H7 (cell line): ENCODE data around the gene C2orf92. TPM values are rescaled to one million over a fixed set of nuclear protein-coding genes. Genes with fewer than 3 reads are reported as not detected.

Experiments used
- DNase-seq: peaks from one replicate; pipeline ENCODE4 v3.0.0; 2012
- H3K27me3 ChIP-seq: 2 replicates; pipeline ENCODE4 v1.6.0; 2011; ENCODE audit warnings: mild to moderate bottlenecking, low read length; ENCODE audit not compliant: control insufficient read depth, insufficient read depth
- H3K36me3 ChIP-seq: replicated peaks from 2 replicates; pipeline ENCODE4 v1.5.1; 2011; ENCODE audit warnings: low read length; ENCODE audit not compliant: control insufficient read depth, insufficient read depth
- H3K4me3 ChIP-seq: 2 replicates; pipeline ENCODE4 v1.5.1; 2011; ENCODE audit warnings: low read depth, mild to moderate bottlenecking, control low read depth, low read length, moderate library complexity; ENCODE audit not compliant: insufficient read depth
- total RNA-seq: library from RNA; depleted of rRNA; stranded (reverse); fragments of >200 nt; shearing (Covaris generic); gene quantifications from 2 replicates; pipeline ENCODE4 v1.2.3, GENCODE V29; 2014

C2orf92 gene
- total RNA-seq, 1 experiment from 2014 or later: 2.5 TPM

DNA sequence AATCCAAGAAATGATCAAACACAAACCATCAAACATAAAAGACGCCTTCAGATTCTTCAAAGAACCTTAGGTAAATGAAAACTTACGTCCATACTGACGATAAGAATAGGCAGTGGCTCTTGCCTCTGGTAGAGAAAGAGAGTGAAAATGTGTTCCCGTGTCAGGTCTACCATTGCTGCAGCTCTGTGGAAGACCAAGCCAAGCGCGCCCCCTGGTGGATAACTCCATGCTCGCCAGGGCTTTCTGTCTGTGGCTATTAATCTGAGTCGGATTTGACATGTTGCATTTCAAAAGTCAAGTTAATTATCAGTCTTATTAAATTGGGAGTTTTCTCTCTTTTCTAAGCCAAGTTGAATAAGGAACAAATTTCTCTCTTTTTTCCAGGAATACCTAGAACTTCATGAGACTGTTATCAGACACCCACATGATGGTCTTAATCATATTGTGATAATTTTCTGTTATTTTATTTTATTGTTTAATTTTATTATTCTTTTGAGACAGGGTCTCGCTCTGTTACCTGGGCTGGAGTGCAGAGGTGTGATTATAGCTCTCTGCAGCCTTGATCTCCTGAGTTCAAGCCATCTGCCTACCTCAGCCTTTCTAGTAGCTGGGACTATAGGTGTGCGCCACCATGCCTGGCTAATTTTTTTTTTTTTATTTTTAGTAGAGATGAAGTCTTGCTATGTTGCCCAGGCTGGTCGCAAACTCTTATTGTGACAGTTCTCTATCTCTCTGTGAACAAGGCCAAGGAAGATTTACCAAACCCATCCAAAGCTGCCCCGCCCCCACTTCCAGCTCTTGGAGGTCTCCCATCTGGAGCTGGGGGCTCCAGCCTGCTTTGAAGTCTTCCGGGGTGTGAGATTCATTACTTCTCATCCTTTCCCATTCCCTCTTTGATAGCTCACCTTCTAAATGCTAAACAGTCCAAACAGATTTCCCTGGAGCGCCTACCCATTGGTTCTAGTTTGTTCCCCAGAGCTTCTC, 28.0 kb downstream of the C2orf92 start:
- Histone ChIP-seq H3K4me3 (no peak overlapping the region), H3K27me3 (no peaks in the 10 kb centered on the region), H3K36me3 (no peaks in the 10 kb centered on the region)
- DNase-seq: peak; percentile 80

DNA sequence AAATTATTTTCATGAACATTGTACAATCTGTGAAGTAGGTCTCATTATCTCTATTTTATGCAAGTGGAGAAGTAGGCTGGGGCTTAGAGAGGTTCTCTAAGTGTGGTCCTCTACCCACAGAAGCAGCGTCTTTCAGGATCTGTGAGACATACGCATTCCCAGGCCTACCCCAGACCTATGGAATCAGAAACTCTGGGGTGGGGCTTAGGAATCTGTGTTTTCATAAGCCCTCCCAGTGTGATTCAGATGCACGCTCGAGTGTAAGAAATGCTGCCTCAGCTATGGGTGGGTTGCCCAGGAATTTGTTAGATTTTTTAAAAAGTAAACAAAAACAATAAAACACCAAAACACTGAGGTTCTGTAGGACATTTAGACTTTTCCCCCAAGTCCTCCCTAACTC, 29.0 kb downstream of the C2orf92 start:
- H3K27me3 ChIP-seq: no peaks in the 10 kb centered on the region
- DNase-seq: no peak
- no peak overlapping the region for H3K4me3 ChIP-seq
- no peaks in the 10 kb centered on the region for H3K36me3 ChIP-seq

- Histone ChIP-seq H3K27me3 (no peaks in the 10 kb centered on the region), H3K36me3 (no peaks in the 10 kb centered on the region), H3K4me3 (no peak overlapping the region)
- DNase-seq: peak; percentile 75
Measured at GRCh38 chr2:97699765-97700444, 30.4 kb downstream of the C2orf92 start.

GRCh38 chr2:97701186-97701585, 31.7 kb downstream of the C2orf92 start:
- Histone ChIP-seq H3K27me3 (no peaks in the 10 kb centered on the region), H3K4me3 (no peak overlapping the region), H3K36me3 (no peaks in the 10 kb centered on the region)
- no peak for DNase-seq

DNA sequence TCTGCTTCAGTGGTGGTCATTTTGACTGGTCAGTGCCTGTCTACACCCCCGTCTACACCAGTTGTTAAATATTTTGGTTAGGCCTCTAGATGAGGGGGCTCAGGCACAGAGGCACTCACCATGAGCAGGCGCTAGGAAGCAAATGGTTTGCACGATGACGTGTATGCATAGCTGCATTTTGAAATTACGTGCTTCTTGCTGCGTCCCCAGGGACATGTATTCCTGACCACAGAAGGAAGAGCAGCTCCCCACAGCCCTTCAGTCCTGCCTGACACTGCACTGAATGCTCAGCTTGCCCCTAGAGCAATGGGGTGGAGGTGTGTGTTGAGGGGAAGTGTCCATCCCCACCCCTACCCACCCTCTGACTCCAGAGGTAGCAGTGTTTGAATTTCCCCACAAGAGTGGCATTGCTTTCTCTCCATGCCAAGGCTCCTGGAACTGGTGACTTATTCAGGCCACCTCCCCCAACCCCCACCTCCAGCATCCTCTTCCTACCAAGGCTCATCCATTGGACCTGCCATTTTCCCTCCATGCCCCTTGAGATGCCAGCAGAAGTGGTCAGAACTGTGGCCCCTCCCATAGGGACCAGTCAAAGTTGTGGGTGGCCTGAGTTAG, 32.4 kb downstream of the C2orf92 start:
- peak; percentile 2 for DNase-seq
- Histone ChIP-seq H3K36me3 (no peaks in the 10 kb centered on the region), H3K27me3 (no peaks in the 10 kb centered on the region), H3K4me3 (no peak overlapping the region)

DNA sequence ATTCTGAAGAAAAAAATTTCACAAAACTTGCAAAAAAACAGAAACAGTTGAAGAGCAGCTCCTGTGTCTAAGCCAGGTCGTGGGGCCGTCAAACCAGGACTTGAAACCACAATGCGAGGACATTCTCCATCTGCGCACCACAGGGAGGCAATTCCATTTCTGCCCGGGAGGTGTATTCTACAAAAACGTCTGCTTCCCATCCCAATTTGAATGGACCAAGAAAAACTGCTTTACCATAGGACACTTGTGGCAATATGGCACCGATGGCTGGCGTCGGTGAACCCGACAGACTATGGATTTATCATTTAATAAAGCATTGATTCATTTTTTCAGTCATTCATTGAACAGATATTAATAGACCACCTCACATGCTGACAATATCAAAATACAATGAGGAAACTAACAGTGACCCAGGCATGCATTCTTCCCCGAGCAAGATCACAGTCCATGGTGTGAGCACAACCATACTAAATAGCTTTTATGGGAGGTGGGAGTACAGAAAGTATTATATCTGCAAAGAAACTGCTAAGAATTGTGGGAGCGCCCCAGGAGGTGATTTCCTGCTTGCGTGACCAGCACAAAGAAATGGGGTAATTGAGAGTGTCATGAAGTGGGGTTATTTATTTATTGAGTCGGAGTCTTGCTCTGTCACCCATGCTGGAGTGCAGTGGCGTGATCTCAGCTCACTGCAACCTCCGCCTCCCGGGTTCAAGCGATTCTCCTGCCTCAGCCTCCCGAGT, 33.4 kb downstream of the C2orf92 start:
- Histone ChIP-seq H3K27me3 (no peaks in the 10 kb centered on the region), H3K36me3 (no peaks in the 10 kb centered on the region), H3K4me3 (no peak overlapping the region)
- DNase-seq: no peak

- DNase-seq: no peak
- no peak overlapping the region for H3K4me3 ChIP-seq
- H3K27me3 ChIP-seq: no peaks in the 10 kb centered on the region
- H3K36me3 ChIP-seq: no peaks in the 10 kb centered on the region
Measured at GRCh38 chr2:97703741-97704140, 34.2 kb downstream of the C2orf92 start.

- no peak for DNase-seq
- no peaks in the 10 kb centered on the region for H3K36me3 ChIP-seq
- no peak overlapping the region for H3K4me3 ChIP-seq
- H3K27me3 ChIP-seq: no peaks in the 10 kb centered on the region
Measured at GRCh38 chr2:97704989-97705388, 35.5 kb downstream of the C2orf92 start.

DNA sequence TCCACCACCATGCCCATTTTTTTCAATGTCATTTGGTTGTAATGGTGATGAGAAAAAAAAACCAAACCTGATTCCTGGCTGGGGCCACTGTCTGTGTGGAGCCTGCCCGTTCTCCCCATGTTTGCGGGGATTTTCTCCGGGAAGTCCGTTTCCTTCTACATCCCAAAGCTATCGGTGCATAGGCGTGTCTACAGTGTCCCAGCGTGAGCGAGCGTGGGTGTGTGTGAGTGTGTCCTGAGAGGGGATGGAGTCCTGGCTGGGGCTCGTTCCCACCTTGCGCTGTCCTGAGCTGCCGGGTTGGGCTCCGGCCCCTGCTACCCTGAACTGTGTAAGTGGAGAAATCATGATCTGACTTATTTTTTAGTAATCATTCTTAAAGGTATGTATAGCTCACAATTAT, 36.6 kb downstream of the C2orf92 start:
- no peak for DNase-seq
- H3K27me3 ChIP-seq: no peaks in the 10 kb centered on the region

DNA sequence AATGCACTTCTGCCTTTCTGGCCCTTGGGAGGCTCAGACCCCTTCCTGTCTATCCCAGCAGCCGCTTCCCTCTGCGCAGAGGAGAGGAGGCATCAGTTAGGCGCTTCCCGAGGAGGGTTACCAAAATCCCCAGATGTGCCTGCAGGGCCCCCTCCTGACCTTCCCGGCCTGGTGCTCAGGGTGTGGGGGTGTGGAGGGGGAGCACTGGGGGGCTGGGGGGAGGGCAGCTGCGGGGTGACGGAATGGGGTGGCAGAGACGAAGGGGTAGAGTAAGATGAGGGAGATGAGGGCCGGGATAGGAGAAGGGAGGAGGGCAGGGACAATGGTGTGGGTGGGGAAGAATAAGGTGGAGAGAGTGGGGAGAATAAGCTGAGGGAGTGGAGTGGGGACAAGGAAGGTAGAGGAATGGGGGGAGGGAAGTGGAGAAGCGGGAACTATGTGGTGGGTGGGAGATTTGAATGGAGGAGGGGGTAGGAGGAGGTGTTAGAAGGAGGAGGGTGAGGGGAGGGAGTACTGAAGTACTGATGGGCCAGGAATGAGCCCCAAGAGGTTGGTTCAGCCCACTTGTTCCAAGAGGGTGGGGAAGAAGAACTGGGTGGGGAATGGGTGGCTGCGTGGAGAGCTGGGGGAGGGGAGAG, 37.3 kb downstream of the C2orf92 start:
- no peak overlapping the region for H3K4me3 ChIP-seq
- no peaks in the 10 kb centered on the region for H3K27me3 ChIP-seq
- H3K36me3 ChIP-seq: no peaks in the 10 kb centered on the region
- DNase-seq: peak; percentile 35

More for the DNA sequence above, 36.6 kb downstream of the C2orf92 start:
- no peaks in the 10 kb centered on the region for H3K36me3 ChIP-seq
- no peak overlapping the region for H3K4me3 ChIP-seq

DNA sequence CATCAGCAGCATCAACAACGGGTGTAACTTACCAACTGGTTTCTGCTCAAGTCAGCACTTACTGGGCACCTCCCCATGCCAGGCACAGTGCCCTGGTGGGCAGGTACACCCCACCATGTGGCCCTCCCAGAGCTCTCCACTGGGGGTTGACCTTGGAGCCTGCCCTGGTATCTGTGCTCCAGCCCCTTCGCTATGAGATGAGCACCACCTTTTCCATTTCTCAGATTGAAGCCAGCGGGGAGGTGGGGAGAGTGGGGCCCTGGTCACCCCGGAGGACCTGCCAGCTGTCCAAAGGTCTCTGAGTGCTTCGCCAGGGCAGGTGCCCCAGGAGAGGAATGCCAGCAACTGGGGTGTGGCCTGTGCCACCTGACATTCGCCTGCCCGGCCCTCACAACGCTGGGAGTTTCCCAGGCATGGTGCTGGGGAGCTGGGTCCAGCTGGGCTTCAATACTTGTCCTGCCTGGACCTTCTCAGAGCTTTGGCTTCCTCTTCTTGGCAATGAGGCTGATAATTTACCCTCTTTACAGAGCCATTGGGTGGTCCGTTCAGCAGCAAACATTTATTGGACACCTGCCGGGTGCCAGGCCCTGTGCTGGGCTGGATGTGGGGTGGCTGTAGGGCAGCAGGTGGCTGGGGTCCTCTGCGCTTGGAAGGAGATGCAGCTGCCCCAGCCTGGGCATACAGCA, 38.0 kb downstream of the C2orf92 start:
- peak; percentile 16 for DNase-seq
- H3K27me3 ChIP-seq: no peaks in the 10 kb centered on the region
- no peak overlapping the region for H3K4me3 ChIP-seq
- no peaks in the 10 kb centered on the region for H3K36me3 ChIP-seq

DNA sequence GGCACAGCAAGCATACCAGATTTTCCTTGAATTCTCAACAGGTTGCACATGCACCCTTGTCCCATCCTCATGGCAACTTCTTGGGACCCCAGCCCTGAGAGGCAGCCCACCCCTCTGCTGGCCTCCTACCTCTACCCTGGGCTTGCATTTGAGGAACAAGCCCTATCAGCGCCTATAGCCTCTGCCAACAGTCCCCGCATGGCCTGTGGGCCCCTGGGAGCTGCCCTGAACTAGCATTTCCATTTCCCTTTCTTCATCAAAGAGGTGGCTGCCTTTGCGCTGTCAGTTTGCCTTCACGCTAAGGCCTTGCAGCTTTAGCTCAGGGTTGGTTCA, 38.5 kb downstream of the C2orf92 start:
- Histone ChIP-seq H3K36me3 (no peaks in the 10 kb centered on the region), H3K27me3 (no peaks in the 10 kb centered on the region), H3K4me3 (no peak overlapping the region)
- no peak for DNase-seq

- peak; percentile 37 for DNase-seq
- Histone ChIP-seq H3K36me3 (no peaks in the 10 kb centered on the region), H3K4me3 (no peak overlapping the region), H3K27me3 (no peaks in the 10 kb centered on the region)
Measured at GRCh38 chr2:97708608-97709007, 39.1 kb downstream of the C2orf92 start.

DNA sequence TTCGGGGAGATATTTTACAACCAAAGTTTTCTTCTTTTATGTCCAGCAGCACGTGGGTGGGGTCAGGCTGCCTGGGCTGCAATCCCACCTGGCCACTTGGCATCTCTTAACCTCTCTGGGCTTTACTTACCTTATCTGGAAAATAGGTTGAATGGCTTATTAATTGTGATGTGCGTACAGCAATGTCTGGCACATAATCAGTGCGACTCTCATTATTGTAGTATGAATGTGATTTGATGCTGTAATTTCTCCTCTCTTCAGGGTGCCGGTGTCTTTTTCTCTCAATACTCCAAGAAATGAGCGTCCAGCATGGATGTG, 41.8 kb downstream of the C2orf92 start:
- DNase-seq: no peak
- H3K27me3 ChIP-seq: no peaks in the 10 kb centered on the region
- no peaks in the 10 kb centered on the region for H3K36me3 ChIP-seq
- H3K4me3 ChIP-seq: no peak overlapping the region
